Measurements from ENCODE around the gene SPEN. TPM values are rescaled to one million over a fixed set of nuclear protein-coding genes. Genes with fewer than 3 reads are reported as not detected.

Gene SPEN
- total RNA-seq, 1 donor from 2014 or later = 24.0 TPM

DNA sequence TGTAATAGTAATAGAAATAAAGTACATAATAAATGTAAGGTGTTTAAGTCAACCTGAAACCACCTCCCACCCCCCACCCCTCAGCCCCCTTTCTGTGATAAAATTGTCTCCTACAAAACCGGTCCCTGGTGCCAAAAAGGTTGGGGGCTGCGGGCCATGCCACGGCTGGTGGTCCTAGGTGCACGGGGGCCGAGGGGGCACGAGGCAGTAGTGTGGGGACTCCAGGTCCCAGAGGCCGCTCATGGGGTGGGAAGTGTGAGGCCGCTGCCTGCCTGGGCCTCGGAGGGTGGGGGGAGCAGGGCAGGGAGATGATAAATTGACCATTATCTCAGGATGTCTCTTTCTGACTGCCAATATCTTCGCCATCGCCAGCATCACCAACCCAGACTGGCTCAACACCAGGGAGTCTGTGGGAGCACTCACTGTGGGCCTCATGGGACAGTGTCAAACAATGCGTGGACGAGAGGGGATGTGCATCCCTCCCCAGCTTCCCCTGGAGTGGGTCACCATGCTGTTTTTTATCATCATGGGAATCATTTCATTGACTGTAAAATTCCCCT lies 121.9 kb downstream of the SPEN start:
- no peak for DNase-seq (ENCODE audit: low read depth)
- no peak overlapping the region for H3K4me3 ChIP-seq (ENCODE audit: low read depth, low read length)

GRCh38 chr1:15970911-15971310 lies 123.4 kb downstream of the SPEN start:
- no peak for DNase-seq (ENCODE audit: low read depth)
- TF ChIP-seq, protein P1, sequence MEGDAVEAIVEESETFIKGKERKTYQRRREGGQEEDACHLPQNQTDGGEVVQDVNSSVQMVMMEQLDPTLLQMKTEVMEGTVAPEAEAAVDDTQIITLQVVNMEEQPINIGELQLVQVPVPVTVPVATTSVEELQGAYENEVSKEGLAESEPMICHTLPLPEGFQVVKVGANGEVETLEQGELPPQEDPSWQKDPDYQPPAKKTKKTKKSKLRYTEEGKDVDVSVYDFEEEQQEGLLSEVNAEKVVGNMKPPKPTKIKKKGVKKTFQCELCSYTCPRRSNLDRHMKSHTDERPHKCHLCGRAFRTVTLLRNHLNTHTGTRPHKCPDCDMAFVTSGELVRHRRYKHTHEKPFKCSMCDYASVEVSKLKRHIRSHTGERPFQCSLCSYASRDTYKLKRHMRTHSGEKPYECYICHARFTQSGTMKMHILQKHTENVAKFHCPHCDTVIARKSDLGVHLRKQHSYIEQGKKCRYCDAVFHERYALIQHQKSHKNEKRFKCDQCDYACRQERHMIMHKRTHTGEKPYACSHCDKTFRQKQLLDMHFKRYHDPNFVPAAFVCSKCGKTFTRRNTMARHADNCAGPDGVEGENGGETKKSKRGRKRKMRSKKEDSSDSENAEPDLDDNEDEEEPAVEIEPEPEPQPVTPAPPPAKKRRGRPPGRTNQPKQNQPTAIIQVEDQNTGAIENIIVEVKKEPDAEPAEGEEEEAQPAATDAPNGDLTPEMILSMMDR (IDR thresholded peaks at IDR 0.05; ENCODE audit: insufficient read depth, low read length, poor library complexity, severe bottlenecking) = no peak
- H3K4me3 ChIP-seq (ENCODE audit: low read depth, low read length) = no peak overlapping the region
- H3K27me3 ChIP-seq (ENCODE audit: control insufficient read depth, insufficient read depth, low read length) = no peaks in the 10 kb centered on the region
- H3K36me3 ChIP-seq (ENCODE audit: control insufficient read depth, insufficient read depth, low read length) = peaks cover 2% of the 10 kb centered on the region

More for the DNA sequence above, 121.9 kb downstream of the SPEN start:
- peaks cover 2% of the 10 kb centered on the region for H3K36me3 ChIP-seq (ENCODE audit: control insufficient read depth, insufficient read depth, low read length)
- TF ChIP-seq, protein P1 (IDR thresholded peaks at IDR 0.05; ENCODE audit: insufficient read depth, low read length, poor library complexity, severe bottlenecking) = no peak
- H3K27me3 ChIP-seq (ENCODE audit: control insufficient read depth, insufficient read depth, low read length) = no peaks in the 10 kb centered on the region

- Histone ChIP-seq H3K36me3 (ENCODE audit: control insufficient read depth, insufficient read depth, low read length) (peaks cover 2% of the 10 kb centered on the region), H3K27me3 (ENCODE audit: control insufficient read depth, insufficient read depth, low read length) (no peaks in the 10 kb centered on the region), H3K4me3 (ENCODE audit: low read depth, low read length) (no peak overlapping the region)
- DNase-seq (ENCODE audit: low read depth) = no peak
- TF ChIP-seq, protein P1 (IDR thresholded peaks at IDR 0.05; ENCODE audit: insufficient read depth, low read length, poor library complexity, severe bottlenecking) = no peak
Observed at GRCh38 chr1:15972409-15972808, 124.9 kb downstream of the SPEN start.

DNA sequence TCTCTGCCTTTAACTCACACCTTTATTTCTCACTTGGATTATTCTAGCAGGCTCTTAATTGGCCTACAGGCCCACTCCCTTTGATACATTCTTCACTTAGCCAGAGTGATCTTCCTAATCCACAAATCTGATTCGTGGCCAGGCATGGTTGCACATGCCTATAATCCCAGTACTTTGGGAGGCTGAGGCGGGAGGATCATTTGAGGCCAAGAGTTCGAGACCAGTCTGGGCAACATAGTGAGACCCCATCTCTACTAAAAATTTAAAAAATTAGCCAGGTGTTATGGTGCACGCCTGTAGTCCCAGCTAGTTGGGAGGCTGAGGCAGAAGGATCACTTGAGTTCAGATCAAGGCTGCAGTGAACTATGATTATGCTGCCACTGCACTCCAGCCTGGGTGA lies 126.3 kb downstream of the SPEN start:
- Histone ChIP-seq H3K4me3 (ENCODE audit: low read depth, low read length) (no peak overlapping the region), H3K27me3 (ENCODE audit: control insufficient read depth, insufficient read depth, low read length) (no peaks in the 10 kb centered on the region), H3K36me3 (ENCODE audit: control insufficient read depth, insufficient read depth, low read length) (peaks cover 2% of the 10 kb centered on the region)
- TF ChIP-seq, protein P1 (IDR thresholded peaks at IDR 0.05; ENCODE audit: insufficient read depth, low read length, poor library complexity, severe bottlenecking) = no peak
- no peak for DNase-seq (ENCODE audit: low read depth)

DNA sequence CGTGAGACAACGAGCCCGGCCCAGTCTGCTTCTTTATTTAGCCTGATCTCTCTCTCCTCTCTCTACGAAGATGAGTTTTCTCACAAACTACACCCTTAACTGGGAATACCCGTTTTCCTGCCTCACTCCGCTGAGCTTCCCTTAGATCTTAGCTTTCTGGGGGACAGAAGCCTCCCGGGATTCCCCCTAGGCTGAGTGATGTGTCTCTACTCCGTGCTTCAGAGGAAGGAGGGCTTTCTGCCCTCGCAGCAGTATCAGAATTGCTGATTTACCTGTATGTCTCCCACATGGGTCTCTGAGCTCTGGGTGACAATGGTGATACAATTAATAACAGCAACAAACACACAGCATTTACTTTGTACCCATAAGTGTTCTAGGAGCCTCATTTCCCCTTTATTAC lies 127.3 kb downstream of the SPEN start:
- DNase-seq (ENCODE audit: low read depth) = no peak
- peak overlapping the region; percentile 87 for H3K4me3 ChIP-seq (ENCODE audit: low read depth, low read length)
- no peaks in the 10 kb centered on the region for H3K27me3 ChIP-seq (ENCODE audit: control insufficient read depth, insufficient read depth, low read length)
- TF ChIP-seq, protein P1 (IDR thresholded peaks at IDR 0.05; ENCODE audit: insufficient read depth, low read length, poor library complexity, severe bottlenecking) = no peak
- H3K36me3 ChIP-seq (ENCODE audit: control insufficient read depth, insufficient read depth, low read length) = peaks cover 2% of the 10 kb centered on the region

DNA sequence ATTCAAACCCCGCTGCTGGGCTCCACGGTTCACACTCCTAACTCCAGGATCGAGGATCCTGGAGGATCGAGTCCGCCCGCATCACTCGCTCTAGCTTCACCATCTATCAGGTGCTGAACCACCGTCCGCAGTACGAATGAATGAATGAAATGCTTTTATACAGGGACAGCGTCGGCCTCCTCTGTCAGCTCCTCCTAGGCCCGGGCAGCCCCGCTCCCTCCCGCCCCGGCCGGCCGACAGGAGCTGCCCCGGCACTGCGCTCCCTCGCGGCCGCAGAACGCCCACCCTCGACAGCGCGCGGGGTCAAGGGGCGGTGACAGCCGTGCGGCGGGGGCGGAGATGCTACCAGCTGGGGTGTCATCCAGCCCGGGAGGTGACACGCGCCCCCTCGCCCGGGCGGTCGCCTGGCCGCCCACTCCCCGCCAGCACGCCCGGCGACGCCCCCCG lies 127.9 kb downstream of the SPEN start:
- no peaks in the 10 kb centered on the region for H3K27me3 ChIP-seq (ENCODE audit: control insufficient read depth, insufficient read depth, low read length)
- peak overlapping the region; percentile 87 for H3K4me3 ChIP-seq (ENCODE audit: low read depth, low read length)
- TF ChIP-seq, protein P1 (IDR thresholded peaks at IDR 0.05; ENCODE audit: insufficient read depth, low read length, poor library complexity, severe bottlenecking) = no peak
- H3K36me3 ChIP-seq (ENCODE audit: control insufficient read depth, insufficient read depth, low read length) = peaks cover 2% of the 10 kb centered on the region
- DNase-seq (ENCODE audit: low read depth) = no peak

Measured in kidney epithelial cell (primary cell).